ENCODE measurements around the gene TBC1D7. TPM values are rescaled to one million over a fixed set of nuclear protein-coding genes. Genes with fewer than 3 reads are reported as not detected.

Gene TBC1D7
- total and polyA plus RNA-seq, 10 donors, result 10.9 to 20.9 (median 15.7) TPM

DNA sequence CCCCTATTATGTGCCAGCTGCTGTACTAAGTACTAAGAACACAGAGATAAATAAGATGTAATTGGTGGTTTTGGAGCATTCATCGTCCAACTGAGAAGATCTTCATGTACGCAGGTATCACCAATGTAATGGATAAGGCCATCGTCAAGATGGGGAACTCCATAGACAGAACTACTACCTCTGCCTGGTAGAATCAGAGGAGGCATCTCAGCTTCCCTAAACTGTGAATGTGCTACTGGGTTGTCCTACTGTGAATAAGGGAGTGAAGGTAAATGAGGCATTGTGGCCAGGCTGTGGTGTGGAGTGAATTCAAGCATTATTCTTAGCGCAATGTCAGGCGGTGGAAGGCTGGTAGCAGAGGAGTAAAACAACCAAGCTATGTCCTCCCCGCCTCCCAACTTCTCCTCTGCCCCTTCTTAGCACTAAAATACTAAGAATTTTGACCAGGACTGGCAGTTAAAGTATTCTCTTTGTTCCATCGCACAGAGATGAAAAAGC, 68.2 kb downstream of the TBC1D7 start:
- H3K36me3 ChIP-seq, result no peaks in the 10 kb centered on the region
- no peak for TF ChIP-seq POLR2AphosphoS5 (IDR thresholded peaks at IDR 0.05)
- no peak for TF ChIP-seq POLR2A (IDR thresholded peaks at IDR 0.05)
- TF ChIP-seq, protein P1, sequence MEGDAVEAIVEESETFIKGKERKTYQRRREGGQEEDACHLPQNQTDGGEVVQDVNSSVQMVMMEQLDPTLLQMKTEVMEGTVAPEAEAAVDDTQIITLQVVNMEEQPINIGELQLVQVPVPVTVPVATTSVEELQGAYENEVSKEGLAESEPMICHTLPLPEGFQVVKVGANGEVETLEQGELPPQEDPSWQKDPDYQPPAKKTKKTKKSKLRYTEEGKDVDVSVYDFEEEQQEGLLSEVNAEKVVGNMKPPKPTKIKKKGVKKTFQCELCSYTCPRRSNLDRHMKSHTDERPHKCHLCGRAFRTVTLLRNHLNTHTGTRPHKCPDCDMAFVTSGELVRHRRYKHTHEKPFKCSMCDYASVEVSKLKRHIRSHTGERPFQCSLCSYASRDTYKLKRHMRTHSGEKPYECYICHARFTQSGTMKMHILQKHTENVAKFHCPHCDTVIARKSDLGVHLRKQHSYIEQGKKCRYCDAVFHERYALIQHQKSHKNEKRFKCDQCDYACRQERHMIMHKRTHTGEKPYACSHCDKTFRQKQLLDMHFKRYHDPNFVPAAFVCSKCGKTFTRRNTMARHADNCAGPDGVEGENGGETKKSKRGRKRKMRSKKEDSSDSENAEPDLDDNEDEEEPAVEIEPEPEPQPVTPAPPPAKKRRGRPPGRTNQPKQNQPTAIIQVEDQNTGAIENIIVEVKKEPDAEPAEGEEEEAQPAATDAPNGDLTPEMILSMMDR (IDR thresholded peaks at IDR 0.05 in 8 of 11, conservative IDR thresholded peaks at IDR 0.05 in 3 of 11), result no peak
- DNase-seq, result no peak
- H3K27me3 ChIP-seq (replicated peaks in 1 of 7), result no peaks in the 10 kb centered on the region
- WGBS, 5 donors, result 71 to 87% (median 83%) methylated on average over 7 of the region's 7 CpGs
- H3K27ac ChIP-seq, result peak overlapping the region in 6 of 8 donors; percentile 70 to 87 (median 76)
- peaks cover 7 to 88% (median 42%) of the 10 kb centered on the region in 6 donors for H3K4me1 ChIP-seq
- intact Hi-C loops (cut with DNase I; ENCODE audit: low total_unique reads), result no loop called here
- peak overlapping the region in 1 of 8 donors; percentile 52 for H3K4me3 ChIP-seq
- H3K9me3 ChIP-seq, result peaks cover 0 to 10% (median 9%) of the 10 kb centered on the region in 8 donors

DNA sequence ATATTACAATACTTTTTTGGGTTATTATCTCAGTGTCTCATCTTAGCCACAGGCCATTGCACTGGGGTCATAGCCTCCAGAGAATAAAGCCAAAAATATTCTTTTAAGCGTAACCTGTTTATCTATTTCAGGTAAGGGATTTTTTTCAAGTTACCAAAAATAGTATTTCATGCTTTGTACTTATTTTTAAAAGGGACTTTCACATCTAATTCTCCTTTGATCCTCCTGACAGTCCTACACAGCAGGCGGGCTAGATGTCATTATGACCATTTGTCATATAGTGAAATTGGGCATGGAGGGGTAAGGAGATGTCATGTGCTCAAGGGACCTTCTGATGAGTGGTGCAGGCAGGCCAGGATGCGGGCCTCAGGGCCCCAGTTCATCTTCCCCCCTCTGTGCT, 68.9 kb downstream of the TBC1D7 start:
- Histone ChIP-seq H3K4me3 (no peak overlapping the region), H3K36me3 (no peaks in the 10 kb centered on the region), H3K27ac (peak overlapping the region in 3 of 8 donors; percentile 72 to 87 (median 80)), H3K9me3 (peaks cover 0 to 10% (median 9%) of the 10 kb centered on the region in 8 donors), H3K27me3 (replicated peaks in 1 of 7) (no peaks in the 10 kb centered on the region), H3K4me1 (peaks cover 7 to 95% (median 42%) of the 10 kb centered on the region in 6 donors)
- TF ChIP-seq POLR2AphosphoS5 (IDR thresholded peaks at IDR 0.05), result no peak
- no peak for TF ChIP-seq POLR2A (IDR thresholded peaks at IDR 0.05)
- TF ChIP-seq, protein P1 (IDR thresholded peaks at IDR 0.05 in 8 of 11, conservative IDR thresholded peaks at IDR 0.05 in 3 of 11), result no peak
- DNase-seq, result no peak
- intact Hi-C loops (cut with DNase I; ENCODE audit: low total_unique reads), result no loop called here
- WGBS, 5 donors, result 60 to 85% (median 69%) methylated on average over 3 of the region's 3 CpGs

DNA sequence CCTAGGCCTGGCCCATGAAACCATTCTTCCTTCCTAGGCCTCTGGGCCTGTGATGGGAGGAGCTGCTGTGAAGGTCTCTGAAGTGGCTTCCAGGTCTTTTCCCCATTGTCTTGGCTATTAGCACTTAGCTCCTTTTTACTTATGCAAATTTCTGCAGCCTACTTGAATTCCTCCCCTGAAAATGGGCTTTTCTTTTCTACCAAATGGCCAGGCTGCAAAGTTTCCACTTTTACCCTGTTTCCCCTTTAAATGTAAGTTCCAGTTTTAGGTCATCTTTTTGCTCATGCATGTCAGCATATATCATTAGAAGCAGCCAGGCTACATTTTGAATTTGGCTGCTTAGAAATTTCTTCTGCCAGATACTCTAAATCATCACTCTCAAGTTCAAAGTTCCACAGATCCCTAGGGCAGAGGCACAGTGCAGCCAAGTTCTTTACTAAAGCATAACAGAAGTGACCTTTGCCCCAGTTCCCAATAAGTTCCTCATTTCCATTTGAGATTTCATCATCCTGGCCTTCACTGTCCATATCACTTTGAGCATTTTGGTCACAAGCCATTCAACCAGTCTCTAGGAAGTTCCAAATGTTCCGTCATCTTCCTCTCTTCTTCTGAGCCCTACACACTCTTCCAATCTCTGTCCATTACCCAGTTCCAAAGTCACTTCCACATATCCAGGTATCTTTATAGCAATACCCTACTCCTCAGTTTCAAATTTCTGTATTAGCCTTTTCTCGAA, 71.9 kb downstream of the TBC1D7 start:
- H3K4me3 ChIP-seq, result no peak overlapping the region
- 72 to 86% (median 80%) methylated on average over 2 of the region's 2 CpGs for WGBS, 5 donors
- TF ChIP-seq, protein P1 (IDR thresholded peaks at IDR 0.05 in 8 of 11, conservative IDR thresholded peaks at IDR 0.05 in 3 of 11), result no peak
- TF ChIP-seq POLR2A (IDR thresholded peaks at IDR 0.05), result no peak
- peak in 1 of 3 donors; percentile 24 for TF ChIP-seq POLR2AphosphoS5 (IDR thresholded peaks at IDR 0.05)
- peaks cover 3 to 88% (median 28%) of the 10 kb centered on the region in 6 donors for H3K4me1 ChIP-seq
- peak overlapping the region in 5 of 8 donors; percentile 21 to 78 (median 69) for H3K27ac ChIP-seq
- no peaks in the 10 kb centered on the region for H3K27me3 ChIP-seq (replicated peaks in 1 of 7)
- DNase-seq, result no peak
- no peaks in the 10 kb centered on the region for H3K36me3 ChIP-seq
- peaks cover 0 to 10% (median 9%) of the 10 kb centered on the region in 8 donors for H3K9me3 ChIP-seq
- intact Hi-C loops (cut with DNase I; ENCODE audit: low total_unique reads), result no loop called here

Other genes starting within 250 kb of the TBC1D7 start
- gene GFOD1, start 159.1 kb upstream of the TBC1D7 start, total RNA-seq, result 10 to 100 TPM; 16.0 to 54.0 (median 37.4) TPM
- 1 to 10 TPM; 3.4 to 8.2 (median 4.2) TPM for gene GFOD1, start 159.1 kb upstream of the TBC1D7 start, polyA plus RNA-seq
- 10 to 100 TPM; 11.0 to 23.7 (median 18.0) TPM for gene SIRT5, start 246.1 kb upstream of the TBC1D7 start, total RNA-seq
- 10 to 100 TPM in 1 of 3 donors, 1 to 10 TPM in 2; 8.2 to 10.8 (median 9.1) TPM for gene SIRT5, start 246.1 kb upstream of the TBC1D7 start, polyA plus RNA-seq